GM19438 (cell line): ENCODE data around the gene LHFPL6.
A peak's percentile ranks its signal among the peaks of the same experiment; 100 is the strongest.

Experiments
- ATAC-seq: cut with Tn5 transposase; IDR thresholded peaks from one replicate; pipeline ENCODE4 v1.9.1; 2021; ENCODE audit warnings: low read depth; ENCODE audit not compliant: unreplicated experiment

The LHFPL6 gene

GRCh38 chr13:39602614-39603366 lies at the start of gene LHFPL6:
LHFPL6 (minus strand) TSS chr13:39603193.
- peak; percentile 92 for ATAC-seq

GRCh38 chr13:39646122-39646521 lies 43.1 kb upstream of the LHFPL6 start:
- ATAC-seq, result no peak

GRCh38 chr13:39641645-39642044 lies 38.7 kb upstream of the LHFPL6 start:
- no peak for ATAC-seq

- no peak for ATAC-seq
Observed at GRCh38 chr13:39637890-39638289, 34.9 kb upstream of the LHFPL6 start.

GRCh38 chr13:39635564-39635963 lies 32.6 kb upstream of the LHFPL6 start:
- no peak for ATAC-seq

GRCh38 chr13:39632994-39633393 lies 30.0 kb upstream of the LHFPL6 start:
- ATAC-seq, result no peak

- no peak for ATAC-seq
Observed at GRCh38 chr13:39631307-39631706, 28.3 kb upstream of the LHFPL6 start.

GRCh38 chr13:39623466-39623865 lies 20.5 kb upstream of the LHFPL6 start:
- ATAC-seq, result no peak

GRCh38 chr13:39618561-39618960 lies 15.6 kb upstream of the LHFPL6 start:
- ATAC-seq, result no peak

GRCh38 chr13:39616087-39616694 lies 13.2 kb upstream of the LHFPL6 start:
- ATAC-seq, result peak; percentile 70

GRCh38 chr13:39612023-39612637 lies 9.1 kb upstream of the LHFPL6 start:
- ATAC-seq, result no peak

- no peak for ATAC-seq
Observed at GRCh38 chr13:39607876-39608275, 4.9 kb upstream of the LHFPL6 start.

GRCh38 chr13:39605677-39606320 lies 2.8 kb upstream of the LHFPL6 start:
- no peak for ATAC-seq

- ATAC-seq, result no peak
Observed at GRCh38 chr13:39604756-39605155, 1.8 kb upstream of the LHFPL6 start.

GRCh38 chr13:39603424-39603947 lies 493 bp upstream of the LHFPL6 start:
- ATAC-seq, result peak; percentile 34

- peak; percentile 31 for ATAC-seq
Observed at GRCh38 chr13:39602277-39602613, 748 bp downstream of the LHFPL6 start.

GRCh38 chr13:39601636-39602035 lies 1.4 kb downstream of the LHFPL6 start:
- no peak for ATAC-seq

- ATAC-seq, result no peak
Observed at GRCh38 chr13:39600766-39601165, 2.2 kb downstream of the LHFPL6 start.

GRCh38 chr13:39599842-39600241 lies 3.2 kb downstream of the LHFPL6 start:
- ATAC-seq, result no peak

- ATAC-seq, result no peak
Observed at GRCh38 chr13:39599012-39599411, 4.0 kb downstream of the LHFPL6 start.

- no peak for ATAC-seq
Observed at GRCh38 chr13:39597838-39598237, 5.2 kb downstream of the LHFPL6 start.
